Gastrocnemius medialis (tissue), 4 donors: ENCODE data around the gene NELFE. TPM values are rescaled to one million over a fixed set of nuclear protein-coding genes. Genes with fewer than 3 reads are reported as not detected.
A peak's percentile ranks its signal among the peaks of the same experiment; 100 is the strongest.

Experiments
- ATAC-seq, 2 donors: fragments of 150-250 bp; one replicate each; pipeline ENCODE4 v1.9.1; 2016
- DNase-seq, 2 donors: peaks; one replicate each; pipeline ENCODE4 v3.0.0-alpha.2; 2019
- H3K27ac ChIP-seq, 4 donors: fragments of 200-600 bp; sonication (generic); 1 replicate in 1 of 4; 2 replicates in 3 of 4; pipeline ENCODE4 v1.5.1; 2016 to 2018; ENCODE audit warnings: mild to moderate bottlenecking in 2 of 4, moderate library complexity in 1 of 4
- H3K27me3 ChIP-seq, 3 donors: fragments of 200-600 bp; sonication (generic) in 2 of 3; 1 replicate in 1 of 3; 2 replicates in 2 of 3; pipeline versions ENCODE4 v1.5.1 to v1.6.0; 2016 to 2019; ENCODE audit warnings: mild to moderate bottlenecking in 1 of 3, moderate library complexity in 1 of 3
- H3K36me3 ChIP-seq, 2 donors: fragments of 200-600 bp; sonication (generic) in 1 of 2; one replicate each; pipeline ENCODE4 v1.5.1; 2017 to 2018
- H3K4me1 ChIP-seq, 2 donors: fragments of 200-600 bp; sonication (generic) in 1 of 2; one replicate each; pipeline ENCODE4 v1.5.1; 2016 to 2017; ENCODE audit warnings: mild to moderate bottlenecking in 2 of 2
- H3K4me3 ChIP-seq, 4 donors: fragments of 200-600 bp; sonication (generic) in 3 of 4; 1 replicate in 1 of 4; 2 replicates in 3 of 4; pipeline ENCODE4 v1.5.1; 2016 to 2019; ENCODE audit warnings: mild to moderate bottlenecking in 2 of 4
- H3K9me3 ChIP-seq, 3 donors: fragments of 200-600 bp; sonication (generic) in 2 of 3; 1 replicate in 1 of 3; 2 replicates in 2 of 3; pipeline ENCODE4 v1.5.1; 2016 to 2019
- CTCF ChIP-seq, 5 experiments: fragments of 450-650 bp in 3 of 5; fragments of 200-600 bp in 2 of 5; sonication (generic) in 2 of 5; IDR thresholded peaks in 4 of 5; conservative IDR thresholded peaks in 1 of 5; 1 replicate in 4 of 5; 2 replicates in 1 of 5; pipeline ENCODE4 v1.5.1; 2016 to 2019; ENCODE audit warnings: antibody characterized with exemption in 5 of 5, mild to moderate bottlenecking in 3 of 5, moderate library complexity in 3 of 5
- POLR2A ChIP-seq, 2 donors: fragments of 450-650 bp; IDR thresholded peaks; one replicate each; pipeline ENCODE4 v1.6.1; 2017; ENCODE audit warnings: antibody characterized with exemption in 2 of 2, mild to moderate bottlenecking in 2 of 2, moderate library complexity in 2 of 2
- in situ Hi-C, 4 donors: fragments of 200-750 bp; cut with MboI; loops; one replicate each; pipeline versions ENCODE4 v1.15.0 to v1.8.0; 2017; ENCODE audit warnings: low sequenced_read_pairs in 4 of 4
- intact Hi-C: fragments of 100-400 bp; cut with DNase I; formaldehyde crosslinking; loops from one replicate; pipeline ENCODE4 v1.15.1; 2023; ENCODE audit warnings: low total_unique reads
- total RNA-seq, 4 donors: library from RNA; depleted of rRNA; stranded (reverse); fragments of >200 nt; gene quantifications; one replicate each; pipeline versions ENCODE4 v1.1.0 to v1.2.3, GENCODE V29; 2016

NELFE gene
- total RNA-seq, 4 donors from 2014 or later, result 58.1 to 88.6 (median 78.7) TPM

GRCh38 chr6:31948306-31948705, 10.5 kb downstream of the NELFE start:
- Histone ChIP-seq H3K4me3 (no peak overlapping the region), H3K4me1 (no peaks in the 10 kb centered on the region), H3K9me3 (no peaks in the 10 kb centered on the region), H3K27me3 (peaks cover 3 to 11% (median 8%) of the 10 kb centered on the region in 3 donors), H3K36me3 (peaks cover 0 to 14% of the 10 kb centered on the region in 2 donors), H3K27ac (no peak overlapping the region)
- intact Hi-C loops, result no loop called here
- DNase-seq (no peak), ATAC-seq (no peak)
- in situ Hi-C loops, result no loop called here
- TF ChIP-seq CTCF (IDR thresholded peaks at IDR 0.05 in 4 of 5, conservative IDR thresholded peaks at IDR 0.05 in 1 of 5) (no peak), POLR2A (IDR thresholded peaks at IDR 0.05) (no peak)

GRCh38 chr6:31947864-31948263, 10.9 kb downstream of the NELFE start:
- no peak for TF ChIP-seq POLR2A (IDR thresholded peaks at IDR 0.05)
- no peak for TF ChIP-seq CTCF (IDR thresholded peaks at IDR 0.05 in 4 of 5, conservative IDR thresholded peaks at IDR 0.05 in 1 of 5)
- DNase-seq (no peak), ATAC-seq (no peak)
- H3K4me1 ChIP-seq, result no peaks in the 10 kb centered on the region
- peaks cover 3 to 12% (median 12%) of the 10 kb centered on the region in 3 donors for H3K27me3 ChIP-seq
- in situ Hi-C loops (no loop called here), intact Hi-C loops (no loop called here)
- H3K36me3 ChIP-seq, result peaks cover 0 to 10% of the 10 kb centered on the region in 2 donors
- H3K4me3 ChIP-seq, result no peak overlapping the region
- no peaks in the 10 kb centered on the region for H3K9me3 ChIP-seq
- no peak overlapping the region for H3K27ac ChIP-seq

GRCh38 chr6:31947070-31947675, 11.6 kb downstream of the NELFE start:
- peaks cover 0 to 3% of the 10 kb centered on the region in 2 donors for H3K36me3 ChIP-seq
- peaks cover 3 to 12% (median 12%) of the 10 kb centered on the region in 3 donors for H3K27me3 ChIP-seq
- DNase-seq (no peak), ATAC-seq (no peak)
- H3K27ac ChIP-seq, result no peak overlapping the region
- TF ChIP-seq CTCF (IDR thresholded peaks at IDR 0.05 in 4 of 5, conservative IDR thresholded peaks at IDR 0.05 in 1 of 5) (no peak), POLR2A (IDR thresholded peaks at IDR 0.05) (no peak)
- H3K4me3 ChIP-seq, result no peak overlapping the region
- no peaks in the 10 kb centered on the region for H3K4me1 ChIP-seq
- in situ Hi-C loops, result no loop called here
- intact Hi-C loops, result no loop called here
- no peaks in the 10 kb centered on the region for H3K9me3 ChIP-seq

GRCh38 chr6:31946370-31946885, 12.3 kb downstream of the NELFE start:
- peaks cover 3 to 12% (median 12%) of the 10 kb centered on the region in 3 donors for H3K27me3 ChIP-seq
- TF ChIP-seq POLR2A (IDR thresholded peaks at IDR 0.05) (no peak), CTCF (IDR thresholded peaks at IDR 0.05 in 4 of 5, conservative IDR thresholded peaks at IDR 0.05 in 1 of 5) (no peak)
- no peaks in the 10 kb centered on the region for H3K36me3 ChIP-seq
- no peak for ATAC-seq
- H3K27ac ChIP-seq, result peak overlapping the region; percentile 55 to 80 (median 74)
- in situ Hi-C loops, result no loop called here
- intact Hi-C loops, result no loop called here
- no peaks in the 10 kb centered on the region for H3K9me3 ChIP-seq
- H3K4me1 ChIP-seq, result no peaks in the 10 kb centered on the region
- DNase-seq, result no peak
- H3K4me3 ChIP-seq, result peak overlapping the region in 1 of 4 donors; percentile 13
